A673 (cell line): ENCODE results near the gene FBXO21. TPM values are rescaled to one million over a fixed set of nuclear protein-coding genes. Genes with fewer than 3 reads are reported as not detected.

Experiments used
- BruUV-seq: library from RNA; stranded (reverse); fragments of 400-500 nt; replicated peaks from 2 replicates; lab custom pipeline; 2021; lab: Mats Ljungman, UMichigan
- CTCF ChIA-PET: fragments of 300-600 bp; sonication (Branson Sonifier 250); formaldehyde crosslinking; loops from one replicate; lab custom pipeline; 2022; ENCODE audit warnings: antibody characterized with exemption; lab: Charles Lee
- POLR2A ChIA-PET: fragments of 300-600 bp; sonication (Branson Sonifier 250); formaldehyde crosslinking; loops from one replicate; lab custom pipeline; 2022; ENCODE audit warnings: antibody characterized with exemption; ENCODE audit not compliant: low non-redundant PET; lab: Charles Lee
- DNase-seq: peaks from one replicate; pipeline ENCODE4 v3.0.0-alpha.2; 2015; ENCODE audit warnings: low spot score
- H3K27ac ChIP-seq: fragments of 200-600 bp; sonication (generic); 2 replicates; pipeline ENCODE4 v1.5.1; 2016; ENCODE audit warnings: mixed run types, low read depth, mild to moderate bottlenecking, mixed read lengths, antibody characterized with exemption, low read length; ENCODE audit not compliant: poor library complexity, severe bottlenecking
- H3K27me3 ChIP-seq: fragments of 200-600 bp; sonication (generic); replicated peaks from 2 replicates; pipeline ENCODE4 v1.6.1; 2017; ENCODE audit warnings: mixed run types, low read depth, mild to moderate bottlenecking, mixed read lengths, antibody characterized with exemption, low read length; ENCODE audit not compliant: insufficient read depth, poor library complexity
- H3K36me3 ChIP-seq: fragments of 200-600 bp; sonication (generic); 2 replicates; pipeline ENCODE4 v1.6.1; 2016; ENCODE audit warnings: mixed run types, mild to moderate bottlenecking, mixed read lengths, antibody characterized with exemption, low read length; ENCODE audit not compliant: insufficient read depth, poor library complexity, severe bottlenecking
- H3K4me1 ChIP-seq: fragments of 200-600 bp; sonication (generic); 2 replicates; pipeline ENCODE4 v1.6.1; 2017; ENCODE audit warnings: mixed run types, mild to moderate bottlenecking, mixed read lengths, antibody characterized with exemption, low read length; ENCODE audit not compliant: insufficient read depth, poor library complexity, severe bottlenecking
- H3K4me3 ChIP-seq: fragments of 200-600 bp; sonication (generic); 2 replicates; pipeline ENCODE4 v1.5.1; 2016; ENCODE audit warnings: low read depth, mixed run types, mild to moderate bottlenecking, mixed read lengths, low read length; ENCODE audit not compliant: poor library complexity, severe bottlenecking
- H3K9me3 ChIP-seq: fragments of 200-600 bp; sonication (generic); 2 replicates; pipeline ENCODE4 v1.6.1; 2016; ENCODE audit warnings: mixed run types, low read depth, mild to moderate bottlenecking, mixed read lengths, antibody characterized with exemption, low read length; ENCODE audit not compliant: poor library complexity, severe bottlenecking
- CTCF ChIP-seq: fragments of 300-800, 200-600 bp; sonication (generic); conservative IDR thresholded peaks from 2 replicates; pipeline ENCODE4 v1.5.1; 2017; ENCODE audit warnings: low read depth, mild to moderate bottlenecking, antibody characterized with exemption, low read length, moderate library complexity, mixed read lengths
- EZH2 ChIP-seq: fragments of 200-600 bp; sonication (generic); IDR thresholded peaks from 2 replicates; pipeline ENCODE4 v1.6.1; 2017; ENCODE audit warnings: borderline replicate concordance, low read depth, mild to moderate bottlenecking, mixed read lengths, antibody characterized with exemption, low read length; ENCODE audit not compliant: poor library complexity, severe bottlenecking
- intact Hi-C: fragments of 100-400 bp; cut with micrococcal nuclease; formaldehyde crosslinking; loops from one replicate; pipeline ENCODE4 v1.10.0; 2022; ENCODE audit not compliant: unreplicated experiment
- total RNA-seq: library from RNA; stranded (reverse); gene quantifications from 2 replicates; pipeline ENCODE4 v1.2.3, GENCODE V29; 2021

FBXO21 gene
- total RNA-seq, 1 experiment from 2014 or later, result 45.4 TPM

GRCh38 chr12:117167769-117168168 lies 22.5 kb downstream of the FBXO21 start:
- Histone ChIP-seq H3K27ac (no peak overlapping the region), H3K36me3 (peaks cover 81% of the 10 kb centered on the region), H3K27me3 (no peaks in the 10 kb centered on the region), H3K4me3 (no peak overlapping the region), H3K9me3 (no peaks in the 10 kb centered on the region), H3K4me1 (no peaks in the 10 kb centered on the region)
- ChIA-PET CTCF (interaction anchor here (0.6 kb wide), 3 partner anchors 15 to 48 kb away, joined by 5 to 9 read pairs (median 7); no protein-coding TSS in a partner anchor), POLR2A (no interaction called here)
- TF ChIP-seq EZH2 (no peak), CTCF (no peak)
- DNase-seq, result no peak
- intact Hi-C loops, result no loop called here
- no TSS peak for BruUV-seq

GRCh38 chr12:117166107-117166506 lies 24.2 kb downstream of the FBXO21 start:
- intact Hi-C loops, result no loop called here
- ChIA-PET POLR2A (no interaction called here), CTCF (interaction anchor here (0.7 kb wide), 1 partner anchor 1357 kb away, joined by 4 read pairs; no protein-coding TSS in a partner anchor)
- Histone ChIP-seq H3K9me3 (no peaks in the 10 kb centered on the region), H3K27ac (no peak overlapping the region), H3K36me3 (peaks cover 77% of the 10 kb centered on the region), H3K4me1 (no peaks in the 10 kb centered on the region), H3K4me3 (no peak overlapping the region), H3K27me3 (no peaks in the 10 kb centered on the region)
- no peak for DNase-seq
- no TSS peak for BruUV-seq
- TF ChIP-seq EZH2, result no peak
- TF ChIP-seq CTCF, result no peak

GRCh38 chr12:117165342-117165741 lies 24.9 kb downstream of the FBXO21 start:
- TF ChIP-seq CTCF, result no peak
- TF ChIP-seq EZH2, result no peak
- no peak for DNase-seq
- Histone ChIP-seq H3K4me1 (no peaks in the 10 kb centered on the region), H3K27ac (no peak overlapping the region), H3K27me3 (no peaks in the 10 kb centered on the region), H3K36me3 (peaks cover 73% of the 10 kb centered on the region), H3K9me3 (no peaks in the 10 kb centered on the region), H3K4me3 (no peak overlapping the region)
- CTCF ChIA-PET, result interaction anchor here (0.7 kb wide), 1 partner anchor 1358 kb away, joined by 4 read pairs; no protein-coding TSS in a partner anchor
- POLR2A ChIA-PET, result no interaction called here
- intact Hi-C loops, result no loop called here
- no TSS peak for BruUV-seq
